Osteocyte (in vitro differentiated cells): Measurements from ENCODE around the gene PIK3R2. TPM values are rescaled to one million over a fixed set of nuclear protein-coding genes. Genes with fewer than 3 reads are reported as not detected.

Experiments used
- DNase-seq: peaks from one replicate; pipeline ENCODE4 v3.0.0; 2021; ENCODE audit warnings: mixed read lengths; ENCODE audit not compliant: unreplicated experiment; ENCODE audit errors: extremely low spot score
- H3K27ac Mint-ChIP-seq: one replicate; pipeline ENCODE4 v1.8.0; 2021; ENCODE audit warnings: mild to moderate bottlenecking, mixed read lengths; ENCODE audit not compliant: unreplicated experiment
- H3K27me3 Mint-ChIP-seq: one replicate; pipeline ENCODE4 v1.8.0; 2021; ENCODE audit warnings: mixed read lengths; ENCODE audit not compliant: unreplicated experiment
- H3K36me3 Mint-ChIP-seq: one replicate; pipeline ENCODE4 v1.8.0; 2021; ENCODE audit warnings: mixed read lengths; ENCODE audit not compliant: unreplicated experiment
- H3K4me1 Mint-ChIP-seq: one replicate; pipeline ENCODE4 v1.8.0; 2021; ENCODE audit warnings: mixed read lengths; ENCODE audit not compliant: unreplicated experiment
- H3K4me3 Mint-ChIP-seq: one replicate; pipeline ENCODE4 v1.8.0; 2021; ENCODE audit warnings: mild to moderate bottlenecking, moderate library complexity, mixed read lengths; ENCODE audit not compliant: unreplicated experiment
- H3K9me3 Mint-ChIP-seq: one replicate; pipeline ENCODE4 v1.8.0; 2021; ENCODE audit warnings: mixed read lengths; ENCODE audit not compliant: unreplicated experiment
- CTCF ChIP-seq: fragments of 200-600 bp; sonication (generic); IDR thresholded peaks from 2 replicates; pipeline ENCODE4 v1.5.0; 2021; ENCODE audit warnings: antibody characterized with exemption, mild to moderate bottlenecking, moderate library complexity
- total RNA-seq: library from RNA; stranded (reverse); gene quantifications from 2 replicates; pipeline ENCODE4 v1.2.1, GENCODE V29; 2021

The PIK3R2 gene
- total RNA-seq, 1 donor from 2014 or later = 68.1 TPM

DNA sequence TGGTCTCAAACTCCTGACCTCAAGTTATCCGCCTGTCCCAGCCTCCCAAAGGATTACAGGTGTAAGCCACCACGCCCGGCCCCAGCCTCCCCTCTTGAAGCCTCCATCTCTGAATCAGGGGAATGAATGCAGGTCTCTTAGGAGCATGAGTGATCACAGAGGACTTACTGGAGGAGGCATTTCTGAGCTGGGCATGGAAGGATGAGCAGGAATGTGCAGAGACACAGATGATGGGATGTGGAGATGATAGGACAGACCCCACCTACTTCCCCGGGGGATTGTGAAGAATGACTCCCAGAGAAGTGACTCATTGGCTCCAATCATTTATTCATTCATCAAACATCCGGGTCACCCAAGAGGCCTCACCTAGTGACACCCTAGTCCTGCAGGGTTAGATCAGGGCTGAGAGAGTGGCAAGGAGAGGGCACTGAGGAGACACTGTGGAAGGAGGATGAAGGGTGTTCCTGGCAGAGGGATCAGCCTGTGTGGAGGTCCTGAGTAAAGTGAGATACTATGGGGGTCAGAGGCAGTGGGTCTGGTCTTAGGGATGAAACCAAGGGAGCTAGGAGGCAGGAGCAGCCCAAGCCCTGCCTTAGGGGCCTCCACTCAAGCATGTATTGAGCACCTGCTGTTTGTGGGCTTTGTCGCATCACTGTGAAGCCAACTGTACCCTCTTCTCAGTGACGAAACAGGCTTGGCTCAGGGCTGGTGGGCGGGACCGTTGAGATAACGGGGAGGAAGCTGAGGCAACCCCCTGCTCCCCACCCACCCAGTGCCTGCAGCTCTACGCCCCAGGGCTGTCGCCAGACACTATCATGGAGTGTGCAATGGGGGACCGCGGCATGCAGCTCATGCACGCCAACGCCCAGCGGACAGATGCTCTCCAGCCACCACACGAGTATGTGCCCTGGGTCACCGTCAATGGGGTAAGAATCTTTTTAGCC is 23.7 kb downstream of the PIK3R2 start:
- TF ChIP-seq CTCF = no peak
- Mint-ChIP-seq H3K4me1 (peaks cover 14% of the 10 kb centered on the region), H3K9me3 (no peaks in the 10 kb centered on the region), H3K27ac (no peak overlapping the region), H3K27me3 (peaks cover 8% of the 10 kb centered on the region), H3K36me3 (peaks cover 2% of the 10 kb centered on the region), H3K4me3 (no peak overlapping the region)
- DNase-seq = no peak

DNA sequence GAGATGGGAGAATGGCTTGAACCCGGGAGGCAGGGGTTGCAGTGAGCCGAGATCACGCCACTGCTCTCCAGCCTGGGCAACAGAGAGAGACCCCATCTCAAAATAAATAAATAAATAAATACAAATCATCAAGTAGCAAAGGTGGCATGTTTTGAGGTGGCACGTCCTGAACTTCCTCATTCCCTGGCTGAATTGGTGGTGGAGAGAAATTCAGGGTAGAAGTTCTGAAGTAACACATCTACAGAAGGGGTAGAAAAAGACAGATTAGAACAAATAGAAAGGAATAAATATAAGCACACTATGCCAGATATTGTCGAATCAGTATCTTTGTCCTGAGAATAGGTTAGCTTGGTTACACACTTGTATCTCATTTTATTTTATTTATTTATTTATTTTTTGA is 27.0 kb downstream of the PIK3R2 start:
- Mint-ChIP-seq H3K9me3 (no peaks in the 10 kb centered on the region), H3K4me3 (no peak overlapping the region), H3K4me1 (no peaks in the 10 kb centered on the region), H3K27ac (no peak overlapping the region), H3K27me3 (peaks cover 16% of the 10 kb centered on the region), H3K36me3 (no peaks in the 10 kb centered on the region)
- TF ChIP-seq CTCF = no peak
- no peak for DNase-seq

DNA sequence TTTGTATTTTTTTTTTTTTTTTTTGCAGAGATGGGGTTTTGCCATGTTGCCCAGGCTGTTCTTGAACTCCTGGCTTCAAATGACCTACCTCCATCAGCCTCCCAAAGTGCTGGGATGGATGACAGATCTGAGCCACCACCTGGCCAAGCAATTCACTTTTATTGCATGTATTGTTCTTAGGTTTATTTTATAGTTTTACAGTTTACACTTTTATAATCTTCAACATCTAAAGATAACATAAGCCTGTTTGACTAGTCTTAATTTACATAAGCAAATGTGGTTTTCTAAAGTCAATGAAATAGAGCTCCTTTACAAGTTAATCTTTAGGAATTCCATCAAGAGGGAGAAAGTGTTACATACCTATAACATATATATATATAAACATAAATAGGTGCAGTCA is 30.6 kb downstream of the PIK3R2 start:
- Mint-ChIP-seq H3K4me3 (no peak overlapping the region), H3K9me3 (no peaks in the 10 kb centered on the region), H3K4me1 (no peaks in the 10 kb centered on the region), H3K27me3 (peaks cover 8% of the 10 kb centered on the region), H3K36me3 (no peaks in the 10 kb centered on the region), H3K27ac (no peak overlapping the region)
- DNase-seq = no peak
- no peak for TF ChIP-seq CTCF

DNA sequence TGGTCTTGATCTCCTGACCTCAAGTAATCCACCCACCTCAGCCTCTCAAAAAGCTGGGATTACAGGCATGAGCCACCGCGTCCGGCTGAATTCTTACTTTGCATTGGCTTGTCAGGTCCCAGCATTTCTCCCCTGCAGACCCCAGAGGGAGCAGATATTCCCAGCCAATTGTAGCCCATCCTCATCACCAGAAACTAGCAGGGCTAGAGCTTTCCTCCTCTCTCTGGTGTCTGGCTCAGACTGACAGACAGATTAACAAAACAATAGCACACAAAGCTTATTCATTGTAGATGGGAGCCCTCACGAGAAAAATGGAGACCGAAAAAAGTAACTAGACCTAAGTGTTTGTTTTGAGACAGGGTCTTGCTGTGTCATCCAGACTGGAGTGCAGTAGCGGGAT is 32.6 kb downstream of the PIK3R2 start:
- no peak for DNase-seq
- no peak overlapping the region for H3K4me3 Mint-ChIP-seq
- no peak for TF ChIP-seq CTCF
- H3K9me3 Mint-ChIP-seq = no peaks in the 10 kb centered on the region
- peaks cover 8% of the 10 kb centered on the region for H3K27me3 Mint-ChIP-seq
- no peak overlapping the region for H3K27ac Mint-ChIP-seq
- no peaks in the 10 kb centered on the region for H3K36me3 Mint-ChIP-seq
- no peaks in the 10 kb centered on the region for H3K4me1 Mint-ChIP-seq

DNA sequence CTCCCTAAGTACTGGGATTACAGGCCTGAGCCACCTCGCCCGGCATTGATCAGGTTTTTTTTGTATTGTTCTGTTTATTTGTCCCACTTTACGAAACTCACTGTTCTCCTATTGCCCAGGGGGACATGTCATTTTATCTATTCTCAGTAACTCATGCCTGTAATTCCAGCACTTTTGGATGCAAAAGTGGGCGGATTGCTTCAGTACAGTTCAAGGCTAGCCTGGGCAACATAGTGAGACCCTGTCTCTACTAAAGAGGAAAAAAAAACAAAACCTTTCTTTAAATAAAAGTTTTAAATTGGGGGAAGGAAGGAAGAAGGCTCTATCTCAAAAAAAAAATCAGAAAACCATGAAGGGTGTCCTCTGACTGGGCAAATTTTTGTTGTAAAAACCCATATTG is 37.3 kb downstream of the PIK3R2 start:
- TF ChIP-seq CTCF = no peak
- no peak overlapping the region for H3K27ac Mint-ChIP-seq
- H3K4me1 Mint-ChIP-seq = peaks cover 18% of the 10 kb centered on the region
- H3K9me3 Mint-ChIP-seq = no peaks in the 10 kb centered on the region
- no peak overlapping the region for H3K4me3 Mint-ChIP-seq
- H3K27me3 Mint-ChIP-seq = no peaks in the 10 kb centered on the region
- H3K36me3 Mint-ChIP-seq = no peaks in the 10 kb centered on the region
- DNase-seq = no peak
